ENCODE measurements around the gene TAC3.
A peak's percentile ranks its signal among the peaks of the same experiment; 100 is the strongest.

The TAC3 gene

GRCh38 chr12:57046947-57047890 lies 30.9 kb upstream of the TAC3 start:
- TF ChIP-seq MAX (IDR thresholded peaks at IDR 0.05; ENCODE audit: low read depth, low read length), result 0 out of 2 replicates have a peak, but pooled peaks have one; percentile 28
- no peak for TF ChIP-seq MYC (IDR thresholded peaks at IDR 0.05; ENCODE audit: low read depth, low read length)
- TF ChIP-seq POLR2A (IDR thresholded peaks at IDR 0.05; ENCODE audit: extremely low read depth, insufficient read length), result no peak
- no peak for TF ChIP-seq CTCF (IDR thresholded peaks at IDR 0.05; ENCODE audit: low read depth, low read length)
- H3K4me3 ChIP-seq (ENCODE audit: low read depth, low read length), result peak overlapping the region; percentile 35
- DNase-seq (ENCODE audit: low read depth), result peak; percentile 94

GRCh38 chr12:57046086-57046791 lies 29.9 kb upstream of the TAC3 start:
- peak; percentile 54 for TF ChIP-seq MAX (IDR thresholded peaks at IDR 0.05; ENCODE audit: low read depth, low read length)
- no peak for TF ChIP-seq POLR2A (IDR thresholded peaks at IDR 0.05; ENCODE audit: extremely low read depth, insufficient read length)
- peak; percentile 39; the same call in 1 of the 2 replicates for TF ChIP-seq MYC (IDR thresholded peaks at IDR 0.05; ENCODE audit: low read depth, low read length)
- no peak for TF ChIP-seq CTCF (IDR thresholded peaks at IDR 0.05; ENCODE audit: low read depth, low read length)
- H3K4me3 ChIP-seq (ENCODE audit: low read depth, low read length), result peak overlapping the region; percentile 35
- DNase-seq (ENCODE audit: low read depth), result peak; percentile 49

- DNase-seq (ENCODE audit: low read depth), result no peak
These were observed 28.6 kb upstream of the TAC3 start for GRCh38 chr12:57044889-57045288.

GRCh38 chr12:57044468-57044867 lies 28.1 kb upstream of the TAC3 start:
- no peak for DNase-seq (ENCODE audit: low read depth)
- TF ChIP-seq POLR2A (IDR thresholded peaks at IDR 0.05; ENCODE audit: extremely low read depth, insufficient read length) (no peak), MAX (IDR thresholded peaks at IDR 0.05; ENCODE audit: low read depth, low read length) (no peak), CTCF (IDR thresholded peaks at IDR 0.05; ENCODE audit: low read depth, low read length) (no peak), MYC (IDR thresholded peaks at IDR 0.05; ENCODE audit: low read depth, low read length) (no peak)

More at GRCh38 chr12:57044889-57045288, 28.6 kb upstream of the TAC3 start:
- H3K4me3 ChIP-seq (ENCODE audit: low read depth, low read length), result no peak overlapping the region
- TF ChIP-seq MYC (IDR thresholded peaks at IDR 0.05; ENCODE audit: low read depth, low read length), result no peak
- TF ChIP-seq POLR2A (IDR thresholded peaks at IDR 0.05; ENCODE audit: extremely low read depth, insufficient read length), result no peak
- TF ChIP-seq MAX (IDR thresholded peaks at IDR 0.05; ENCODE audit: low read depth, low read length), result no peak
- TF ChIP-seq CTCF (IDR thresholded peaks at IDR 0.05; ENCODE audit: low read depth, low read length), result no peak

GRCh38 chr12:57042695-57043094 lies 26.4 kb upstream of the TAC3 start:
- no peak for DNase-seq (ENCODE audit: low read depth)
- TF ChIP-seq MYC (IDR thresholded peaks at IDR 0.05; ENCODE audit: low read depth, low read length), result no peak
- TF ChIP-seq POLR2A (IDR thresholded peaks at IDR 0.05; ENCODE audit: extremely low read depth, insufficient read length), result no peak
- no peak for TF ChIP-seq MAX (IDR thresholded peaks at IDR 0.05; ENCODE audit: low read depth, low read length)
- TF ChIP-seq CTCF (IDR thresholded peaks at IDR 0.05; ENCODE audit: low read depth, low read length), result no peak
- no peak overlapping the region for H3K4me3 ChIP-seq (ENCODE audit: low read depth, low read length)

More at GRCh38 chr12:57044468-57044867, 28.1 kb upstream of the TAC3 start:
- no peak overlapping the region for H3K4me3 ChIP-seq (ENCODE audit: low read depth, low read length)

Data from NB4 (cell line).